IMR-90 (cell line): ENCODE data around the gene MYH10. TPM values are rescaled to one million over a fixed set of nuclear protein-coding genes. Genes with fewer than 3 reads are reported as not detected.

Source experiments
- ATAC-seq: fragments of 200-7000 bp; cut with Tn5 transposase; 2 replicates; pipeline ENCODE4 v1.9.1; 2020; ENCODE audit warnings: low read depth, mild to moderate bottlenecking, moderate library complexity
- BruUV-seq: library from RNA; stranded (reverse); fragments of 400-500 nt; replicated peaks from 2 replicates; lab custom pipeline; 2021; lab: Mats Ljungman, UMichigan
- CTCF ChIA-PET: fragments of 300-600 bp; formaldehyde crosslinking; extraction: SDS; loops from one replicate; lab custom pipeline; 2021; ENCODE audit warnings: antibody characterized with exemption; lab: Yijun Ruan, JAX
- POLR2A ChIA-PET: fragments of 300-600 bp; sonication (Branson Sonifier 250); formaldehyde crosslinking; loops from one replicate; lab custom pipeline; 2022; ENCODE audit warnings: antibody characterized with exemption; ENCODE audit not compliant: unreplicated experiment; lab: Charles Lee
- DNase-seq: peaks from one replicate; pipeline ENCODE4 v3.0.0; 2013
- H2AFZ ChIP-seq: replicated peaks from 2 replicates; pipeline ENCODE3; 2013; ENCODE audit warnings: low read length, mild to moderate bottlenecking; ENCODE audit not compliant: poor library complexity
- H2AK5ac ChIP-seq: 2 replicates; pipeline ENCODE4 v1.6.1; 2013; ENCODE audit warnings: low read depth, low read length, inconsistent platforms
- H2AK9ac ChIP-seq: replicated peaks from 2 replicates; pipeline ENCODE3; 2013; ENCODE audit warnings: mild to moderate bottlenecking, low read depth, low read length, moderate library complexity; ENCODE audit not compliant: poor library complexity
- H2BK120ac ChIP-seq: 2 replicates; pipeline ENCODE4 v1.6.1; 2013; ENCODE audit warnings: low read depth, low read length, inconsistent platforms
- H2BK15ac ChIP-seq: 3 replicates; pipeline ENCODE4 v1.6.1; 2013; ENCODE audit warnings: low read depth, low read length, inconsistent platforms
- H2BK20ac ChIP-seq: 2 replicates; pipeline ENCODE4 v1.6.1; 2013; ENCODE audit warnings: low read depth, mild to moderate bottlenecking, inconsistent platforms, low read length, moderate library complexity
- H2BK5ac ChIP-seq: 2 replicates; pipeline ENCODE4 v1.6.1; 2013; ENCODE audit warnings: mild to moderate bottlenecking, low read depth, low read length, inconsistent platforms; ENCODE audit not compliant: poor library complexity, severe bottlenecking
- H3K14ac ChIP-seq: replicated peaks from 2 replicates; pipeline ENCODE4 v1.6.1; 2013; ENCODE audit warnings: low read depth, low read length, inconsistent platforms
- H3K18ac ChIP-seq: 2 replicates; pipeline ENCODE4 v1.6.1; 2013; ENCODE audit warnings: low read depth, low read length, control low read depth
- H3K23ac ChIP-seq: 2 replicates; pipeline ENCODE4 v1.6.1; 2013; ENCODE audit warnings: low read depth, low read length, inconsistent platforms
- H3K27ac ChIP-seq: 2 replicates; pipeline ENCODE4 v1.5.1; 2013; ENCODE audit warnings: mild to moderate bottlenecking, control low read depth, low read length; ENCODE audit not compliant: insufficient read depth
- H3K27me3 ChIP-seq: 2 replicates; pipeline ENCODE4 v1.6.1; 2013; ENCODE audit warnings: low read length; ENCODE audit not compliant: control insufficient read depth, insufficient read depth
- H3K36me3 ChIP-seq: 2 replicates; pipeline ENCODE4 v1.6.1; 2013; ENCODE audit warnings: low read length, mixed read lengths; ENCODE audit not compliant: control insufficient read depth, insufficient read depth
- H3K4ac ChIP-seq: 2 replicates; pipeline ENCODE4 v1.6.1; 2013; ENCODE audit warnings: low read depth, low read length, inconsistent platforms
- H3K4me1 ChIP-seq: 2 replicates; pipeline ENCODE4 v1.6.1; 2013; ENCODE audit warnings: low read length, mixed read lengths; ENCODE audit not compliant: control insufficient read depth, insufficient read depth
- H3K4me2 ChIP-seq: 2 replicates; pipeline ENCODE4 v1.6.1; 2013; ENCODE audit warnings: low read depth, mild to moderate bottlenecking, control low read depth, low read length, moderate library complexity
- H3K4me3 ChIP-seq: 2 replicates; pipeline ENCODE4 v1.5.1; 2013; ENCODE audit warnings: low read depth, mild to moderate bottlenecking, control low read depth, low read length, moderate library complexity; ENCODE audit not compliant: insufficient read depth
- H3K56ac ChIP-seq: 2 replicates; pipeline ENCODE4 v1.6.1; 2013; ENCODE audit warnings: low read length, inconsistent platforms; ENCODE audit not compliant: insufficient read depth; ENCODE audit errors: extremely low read depth
- H3K79me1 ChIP-seq, 2 experiments: 2 replicates each; pipeline ENCODE4 v1.6.1; 2013; ENCODE audit warnings: low read length in 2 of 2, inconsistent platforms in 1 of 2, low read depth in 1 of 2
- H3K9ac ChIP-seq: 2 replicates; pipeline ENCODE4 v1.6.1; 2013; ENCODE audit warnings: low read depth, low read length, control low read depth
- H3K9me1 ChIP-seq: 2 replicates; pipeline ENCODE4 v1.6.1; 2013; ENCODE audit warnings: low read length, inconsistent platforms; ENCODE audit not compliant: insufficient read depth
- H3K9me3 ChIP-seq: 2 replicates; pipeline ENCODE4 v1.6.1; 2013; ENCODE audit warnings: low read length; ENCODE audit not compliant: control insufficient read depth, insufficient read depth
- H4K20me1 ChIP-seq: 2 replicates; pipeline ENCODE4 v1.6.1; 2013; ENCODE audit warnings: low read length, inconsistent platforms; ENCODE audit not compliant: insufficient read depth
- H4K5ac ChIP-seq: 2 replicates; pipeline ENCODE4 v1.6.1; 2013; ENCODE audit warnings: mild to moderate bottlenecking, low read depth, low read length, control low read depth
- H4K8ac ChIP-seq, 2 experiments: 2 replicates each; pipeline ENCODE4 v1.6.1; 2013; ENCODE audit warnings: low read depth in 2 of 2, low read length in 2 of 2, control low read depth in 1 of 2, inconsistent platforms in 1 of 2
- H4K91ac ChIP-seq: 2 replicates; pipeline ENCODE4 v1.6.1; 2013; ENCODE audit warnings: low read depth, low read length, inconsistent platforms; ENCODE audit not compliant: insufficient read depth
- CEBPB ChIP-seq: IDR thresholded peaks from 2 replicates; pipeline ENCODE4 v1.6.1; 2012; ENCODE audit warnings: low read depth, low read length, improper control_type of control experiment
- FOS ChIP-seq: fragments of 150-350 bp; IDR thresholded peaks from 2 replicates; pipeline ENCODE4 v1.6.1; 2016; ENCODE audit warnings: low read depth, low read length
- MAFK ChIP-seq: IDR thresholded peaks from 2 replicates; pipeline ENCODE4 v1.6.1; 2012; ENCODE audit warnings: low read depth, low read length, improper control_type of control experiment
- MAZ ChIP-seq: IDR thresholded peaks from 2 replicates; pipeline ENCODE4 v1.6.1; 2012; ENCODE audit warnings: low read depth, mild to moderate bottlenecking, low read length, improper control_type of control experiment, moderate library complexity, borderline replicate concordance
- MXI1 ChIP-seq: IDR thresholded peaks from 2 replicates; pipeline ENCODE4 v1.6.1; 2012; ENCODE audit warnings: low read depth, mild to moderate bottlenecking, low read length, moderate library complexity, borderline replicate concordance
- NFE2L2 ChIP-seq: fragments of 150-350 bp; IDR thresholded peaks from 2 replicates; pipeline ENCODE4 v1.6.1; 2016; ENCODE audit warnings: low read depth, mild to moderate bottlenecking, low read length
- POLR2A ChIP-seq: IDR thresholded peaks from 2 replicates; pipeline ENCODE4 v1.6.1; 2012; ENCODE audit warnings: mild to moderate bottlenecking, low read depth, low read length
- RCOR1 ChIP-seq: IDR thresholded peaks from 2 replicates; pipeline ENCODE4 v1.6.1; 2012; ENCODE audit warnings: mild to moderate bottlenecking, low read length, improper control_type of control experiment; ENCODE audit not compliant: insufficient replicate concordance
- RFX5 ChIP-seq: IDR thresholded peaks from 2 replicates; pipeline ENCODE4 v1.8.0; 2012; ENCODE audit warnings: low read depth, mild to moderate bottlenecking, low read length, moderate library complexity
- WGBS, 2 experiments: methylation state at CpG; one replicate each; pipeline versions ENCODE4 v1.1.5 to v1.1.7; 2013; ENCODE audit warnings: missing lambda C conversion rate in 2 of 2; ENCODE audit not compliant: insufficient read length in 1 of 2; ENCODE audit errors: extremely low coverage in 2 of 2; 5-methylcytosine and 5-hydroxymethylcytosine counted together
- dilution Hi-C: fragments of 300-500 bp; cut with HindIII; formaldehyde crosslinking; loops from one replicate; pipeline ENCODE4 v1.14.3; 2018; ENCODE audit warnings: low sequenced_read_pairs; ENCODE audit not compliant: unreplicated experiment
- in situ Hi-C: fragments of 300-500 bp; cut with MboI; formaldehyde crosslinking; loops from 3 replicates; pipeline ENCODE4 v1.14.3; 2019; ENCODE audit warnings: low sequenced_read_pairs, inconsistent platforms, mixed read lengths
- intact Hi-C: fragments of 100-400 bp; cut with micrococcal nuclease; formaldehyde crosslinking; loops from 2 replicates; pipeline ENCODE4 v1.10.0; 2022
- polyA plus RNA-seq, 3 experiments: library from polyadenylated mRNA; depleted of rRNA; stranded (reverse); fragments of >200 nt; gene quantifications; 2 replicates each; pipeline ENCODE4 v1.2.3, GENCODE V29; 2012; ENCODE audit warnings: low replicate concordance in 1 of 3
- total RNA-seq: library from RNA; depleted of rRNA; stranded (reverse); fragments of >200 nt; gene quantifications from 2 replicates; pipeline ENCODE4 v1.2.3, GENCODE V29; 2012
- TF ChIP-seq, protein P1 (sequence below): conservative IDR thresholded peaks from 2 replicates; pipeline ENCODE4 v1.5.1; 2012; ENCODE audit warnings: mild to moderate bottlenecking, low read depth, low read length, improper control_type of control experiment
- TF ChIP-seq, protein P2 (sequence below): fragments of 150-350 bp; IDR thresholded peaks from 2 replicates; pipeline ENCODE4 v1.6.1; 2017; ENCODE audit warnings: mild to moderate bottlenecking, antibody characterized with exemption, low read length, low read depth

MYH10 gene
- total and polyA plus RNA-seq, 2 of the 4 experiments (the other 2 are of a cell fraction) = 71.2 to 95.2 TPM

DNA sequence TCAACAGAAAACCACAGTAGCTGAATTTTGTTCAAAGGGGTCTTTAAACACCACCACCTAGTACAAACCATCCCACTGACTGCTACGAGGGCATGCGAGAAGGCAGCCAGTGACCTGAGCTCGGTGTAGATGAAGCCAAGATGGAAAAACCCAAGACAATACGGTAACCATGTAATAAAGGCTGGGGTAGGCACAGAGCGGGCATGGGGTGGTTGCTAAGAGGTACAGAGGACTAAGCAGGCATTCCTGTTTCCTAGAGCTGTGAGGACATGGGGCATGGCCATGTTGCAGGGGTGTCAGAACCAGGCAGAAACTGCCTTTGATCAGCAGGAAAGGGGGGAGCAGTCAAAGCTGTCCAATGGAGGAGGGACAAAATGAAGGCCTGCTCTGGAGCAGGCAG lies 142.8 kb downstream of the MYH10 start:
- Histone ChIP-seq H3K14ac (no peak overlapping the region), H2BK20ac (no peak overlapping the region), H3K56ac (no peak overlapping the region), H3K27me3 (no peaks in the 10 kb centered on the region), H3K4me1 (peaks cover 2% of the 10 kb centered on the region; the same call in 1 of the 2 replicates), H3K9me1 (peaks cover 7% of the 10 kb centered on the region), H4K20me1 (0 out of 2 replicates have a peak, but pooled peaks cover 5% of the 10 kb centered on the region), H2AFZ (no peak overlapping the region), H4K91ac (no peak overlapping the region), H3K4me3 (no peak overlapping the region), H4K5ac (no peak overlapping the region), H2AK5ac (no peak overlapping the region), H3K9me3 (no peaks in the 10 kb centered on the region), H2BK5ac (no peak overlapping the region), H3K4ac (no peak overlapping the region), H3K18ac (no peak overlapping the region), H2BK15ac (no peak overlapping the region), H3K27ac (no peak overlapping the region), H3K4me2 (no peak overlapping the region), H3K79me1 (peaks cover 3 to 17% of the 10 kb centered on the region in 2 experiments; a peak in 3 of 4 replicates), H3K9ac (no peak overlapping the region), H3K36me3 (peaks cover 56% of the 10 kb centered on the region), H2AK9ac (no peak overlapping the region), H4K8ac (no peak overlapping the region), H3K23ac (no peak overlapping the region), H2BK120ac (no peak overlapping the region)
- WGBS, 2 experiments = no CpG with 5 or more reads among the region's 5 CpGs
- no TSS peak for BruUV-seq
- ATAC-seq (no peak), DNase-seq (no peak)
- ChIA-PET CTCF (no interaction called here), POLR2A (no interaction called here)
- dilution Hi-C loops (no loop called here), in situ Hi-C loops (no loop called here), intact Hi-C loops (loop anchor here (5.0 kb wide), 1 partner anchor 45 kb away; no protein-coding TSS in a partner anchor)
- TF ChIP-seq MXI1 (no peak), RCOR1 (no peak), POLR2A (no peak), MAFK (no peak), MAZ (no peak), FOS (no peak), RFX5 (no peak), CEBPB (no peak), NFE2L2 (no peak)
- TF ChIP-seq, protein P1, sequence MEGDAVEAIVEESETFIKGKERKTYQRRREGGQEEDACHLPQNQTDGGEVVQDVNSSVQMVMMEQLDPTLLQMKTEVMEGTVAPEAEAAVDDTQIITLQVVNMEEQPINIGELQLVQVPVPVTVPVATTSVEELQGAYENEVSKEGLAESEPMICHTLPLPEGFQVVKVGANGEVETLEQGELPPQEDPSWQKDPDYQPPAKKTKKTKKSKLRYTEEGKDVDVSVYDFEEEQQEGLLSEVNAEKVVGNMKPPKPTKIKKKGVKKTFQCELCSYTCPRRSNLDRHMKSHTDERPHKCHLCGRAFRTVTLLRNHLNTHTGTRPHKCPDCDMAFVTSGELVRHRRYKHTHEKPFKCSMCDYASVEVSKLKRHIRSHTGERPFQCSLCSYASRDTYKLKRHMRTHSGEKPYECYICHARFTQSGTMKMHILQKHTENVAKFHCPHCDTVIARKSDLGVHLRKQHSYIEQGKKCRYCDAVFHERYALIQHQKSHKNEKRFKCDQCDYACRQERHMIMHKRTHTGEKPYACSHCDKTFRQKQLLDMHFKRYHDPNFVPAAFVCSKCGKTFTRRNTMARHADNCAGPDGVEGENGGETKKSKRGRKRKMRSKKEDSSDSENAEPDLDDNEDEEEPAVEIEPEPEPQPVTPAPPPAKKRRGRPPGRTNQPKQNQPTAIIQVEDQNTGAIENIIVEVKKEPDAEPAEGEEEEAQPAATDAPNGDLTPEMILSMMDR = no peak
- TF ChIP-seq, protein P2, sequence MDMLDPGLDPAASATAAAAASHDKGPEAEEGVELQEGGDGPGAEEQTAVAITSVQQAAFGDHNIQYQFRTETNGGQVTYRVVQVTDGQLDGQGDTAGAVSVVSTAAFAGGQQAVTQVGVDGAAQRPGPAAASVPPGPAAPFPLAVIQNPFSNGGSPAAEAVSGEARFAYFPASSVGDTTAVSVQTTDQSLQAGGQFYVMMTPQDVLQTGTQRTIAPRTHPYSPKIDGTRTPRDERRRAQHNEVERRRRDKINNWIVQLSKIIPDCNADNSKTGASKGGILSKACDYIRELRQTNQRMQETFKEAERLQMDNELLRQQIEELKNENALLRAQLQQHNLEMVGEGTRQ = no peak
